ENCODE data around the gene IL25.
"Not testable (repeated sequence)": the region's sequence is repeated elsewhere in the genome, so short reads cannot be mapped to it uniquely, and the experiment has no call there.

The IL25 gene

DNA sequence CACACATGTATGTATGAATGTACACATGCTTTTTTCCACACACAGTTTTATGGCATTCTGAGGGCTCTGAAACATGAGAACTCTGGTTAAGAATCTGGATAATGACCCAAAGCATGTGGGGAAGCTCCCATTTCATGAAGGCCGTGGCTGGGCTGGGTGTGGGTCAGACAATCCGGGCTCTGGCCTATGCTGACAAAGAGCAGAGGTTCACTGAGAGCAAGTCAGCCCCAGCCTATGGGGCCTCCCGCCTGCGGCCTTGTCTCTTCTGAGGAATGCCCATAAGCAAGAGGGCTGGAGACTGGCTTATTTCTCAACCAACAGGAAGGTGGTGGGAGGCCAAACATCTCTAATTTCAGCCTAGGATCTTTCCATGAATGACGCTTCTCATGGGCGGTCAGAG, 27.0 kb downstream of the IL25 start:
- Histone ChIP-seq H3F3A (ENCODE audit: insufficient read depth, low read length) (no peaks in the 10 kb centered on the region), H3K4me3 (ENCODE audit: low read depth, low read length, poor library complexity, severe bottlenecking) (no peak overlapping the region), H4K20me1 (ENCODE audit: insufficient read depth, low read length) (no peaks in the 10 kb centered on the region), H2AFZ (ENCODE audit: low read length) (no peak overlapping the region), H3K9ac (ENCODE audit: low read length) (no peak overlapping the region), H3K9me2 (ENCODE audit: low read depth, low read length) (no peaks in the 10 kb centered on the region), H3K36me3 (ENCODE audit: insufficient read depth, low read length) (no peaks in the 10 kb centered on the region), H3K79me2 (ENCODE audit: insufficient read depth, low read length) (no peaks in the 10 kb centered on the region), H3K27ac (ENCODE audit: low read depth, low read length, poor library complexity, severe bottlenecking) (no peak overlapping the region), H3K4me2 (ENCODE audit: low read length) (no peak overlapping the region), H3K9me3 (ENCODE audit: low read length) (no peaks in the 10 kb centered on the region), H3K27me3 (ENCODE audit: insufficient read depth, low read length) (no peaks in the 10 kb centered on the region), H3K4me1 (ENCODE audit: insufficient read depth, low read length, severe bottlenecking) (no peaks in the 10 kb centered on the region)
- TF ChIP-seq EZH2 (IDR thresholded peaks at IDR 0.05; ENCODE audit: borderline replicate concordance, low read length) (no peak), CTCF (IDR thresholded peaks at IDR 0.05; ENCODE audit: low read length) (no peak)

DNA sequence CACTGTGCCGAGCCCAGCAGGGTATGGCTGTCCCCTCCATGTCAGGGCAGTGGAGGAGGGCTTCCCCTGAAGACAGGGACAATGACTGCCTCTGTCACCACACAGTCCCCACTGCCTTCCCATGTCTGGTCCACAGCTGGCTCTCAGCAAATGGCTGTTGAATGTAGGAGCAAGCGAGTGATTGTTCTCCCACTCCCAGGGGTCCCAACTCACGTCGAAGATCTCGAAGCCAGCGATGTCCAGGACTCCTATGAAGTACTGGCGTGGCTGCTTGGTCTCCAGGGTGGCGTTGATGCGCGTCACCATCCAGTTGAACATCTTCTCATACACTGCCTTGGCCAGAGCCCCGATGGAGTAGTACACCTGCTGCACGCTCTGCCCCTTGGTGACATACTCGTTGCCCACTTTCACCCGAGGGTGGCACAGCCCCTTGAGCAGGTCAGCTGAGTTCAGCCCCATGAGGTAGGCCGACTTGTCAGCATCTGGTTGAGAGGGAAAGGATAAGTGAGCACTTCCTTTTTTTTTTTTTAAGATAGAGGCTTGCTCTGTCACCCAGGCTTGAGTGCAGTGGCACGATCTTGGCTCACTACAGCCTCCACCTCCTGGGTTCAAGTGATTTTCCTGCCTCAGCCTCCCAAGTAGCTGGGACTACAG, 28.0 kb downstream of the IL25 start:
- not testable (repeated sequence) for H3K36me3 ChIP-seq (ENCODE audit: insufficient read depth, low read length); H3K9me3 ChIP-seq (ENCODE audit: low read length); H3F3A ChIP-seq (ENCODE audit: insufficient read depth, low read length); H4K20me1 ChIP-seq (ENCODE audit: insufficient read depth, low read length); H3K27me3 ChIP-seq (ENCODE audit: insufficient read depth, low read length); H3K9ac ChIP-seq (ENCODE audit: low read length); H3K9me2 ChIP-seq (ENCODE audit: low read depth, low read length); H2AFZ ChIP-seq (ENCODE audit: low read length); H3K4me1 ChIP-seq (ENCODE audit: insufficient read depth, low read length, severe bottlenecking); H3K79me2 ChIP-seq (ENCODE audit: insufficient read depth, low read length); H3K4me2 ChIP-seq (ENCODE audit: low read length); H3K4me3 ChIP-seq (ENCODE audit: low read depth, low read length, poor library complexity, severe bottlenecking); H3K27ac ChIP-seq (ENCODE audit: low read depth, low read length, poor library complexity, severe bottlenecking)

DNA sequence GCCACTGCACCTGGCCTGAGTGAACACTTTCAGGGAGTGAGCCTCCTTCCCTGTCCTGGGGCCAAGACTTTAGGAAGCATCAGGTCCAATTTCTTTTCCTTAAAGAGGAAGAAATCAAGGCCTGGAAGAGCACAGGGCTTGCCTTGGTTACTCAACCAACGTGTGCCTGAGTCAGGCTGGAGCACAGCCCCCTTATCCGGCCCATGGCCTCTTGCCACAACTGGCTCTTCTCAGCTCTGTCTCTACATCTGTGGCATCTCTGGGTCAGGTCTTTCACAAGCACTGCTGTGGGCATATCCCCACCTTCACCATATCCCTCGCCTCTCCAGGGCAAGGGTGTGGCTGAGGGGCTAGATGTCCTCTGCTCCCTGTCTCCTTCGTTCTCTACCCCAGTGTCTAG, 28.7 kb downstream of the IL25 start:
- Histone ChIP-seq H2AFZ (ENCODE audit: low read length) (no peak overlapping the region), H3K27me3 (ENCODE audit: insufficient read depth, low read length) (peaks cover 6% of the 10 kb centered on the region; the same call in 1 of the 2 replicates), H3K9ac (ENCODE audit: low read length) (no peak overlapping the region), H3K4me2 (ENCODE audit: low read length) (no peak overlapping the region), H3K4me3 (ENCODE audit: low read depth, low read length, poor library complexity, severe bottlenecking) (no peak overlapping the region), H3K27ac (ENCODE audit: low read depth, low read length, poor library complexity, severe bottlenecking) (no peak overlapping the region), H3K9me2 (ENCODE audit: low read depth, low read length) (no peaks in the 10 kb centered on the region), H3K9me3 (ENCODE audit: low read length) (no peaks in the 10 kb centered on the region), H3F3A (ENCODE audit: insufficient read depth, low read length) (no peaks in the 10 kb centered on the region), H3K79me2 (ENCODE audit: insufficient read depth, low read length) (no peaks in the 10 kb centered on the region), H4K20me1 (ENCODE audit: insufficient read depth, low read length) (no peaks in the 10 kb centered on the region), H3K36me3 (ENCODE audit: insufficient read depth, low read length) (no peaks in the 10 kb centered on the region), H3K4me1 (ENCODE audit: insufficient read depth, low read length, severe bottlenecking) (no peaks in the 10 kb centered on the region)
- TF ChIP-seq CTCF (IDR thresholded peaks at IDR 0.05; ENCODE audit: low read length) (no peak), EZH2 (IDR thresholded peaks at IDR 0.05; ENCODE audit: borderline replicate concordance, low read length) (no peak)

All from OCI-LY1 (cell line).